Kidney epithelial cell (primary cell): ENCODE data around the gene TMEM178B. TPM values are rescaled to one million over a fixed set of nuclear protein-coding genes. Genes with fewer than 3 reads are reported as not detected.

Source experiments
- DNase-seq: peaks from one replicate; pipeline ENCODE4 v3.0.0-alpha.2; 2010; ENCODE audit warnings: low read depth
- H3K27me3 ChIP-seq: 2 replicates; pipeline ENCODE4 v1.6.0; 2011; ENCODE audit warnings: low read length; ENCODE audit not compliant: control insufficient read depth, insufficient read depth
- H3K36me3 ChIP-seq: 2 replicates; pipeline ENCODE4 v1.5.1; 2011; ENCODE audit warnings: low read length; ENCODE audit not compliant: control insufficient read depth, insufficient read depth
- H3K4me3 ChIP-seq: 2 replicates; pipeline ENCODE4 v1.5.1; 2011; ENCODE audit warnings: low read depth, mild to moderate bottlenecking, control low read depth, low read length
- CTCF ChIP-seq: IDR thresholded peaks from 2 replicates; pipeline ENCODE4 v1.5.1; 2011; ENCODE audit warnings: mild to moderate bottlenecking, moderate library complexity, low read length, control low read depth, inconsistent platforms; ENCODE audit not compliant: insufficient read depth, poor library complexity, severe bottlenecking
- total RNA-seq: library from RNA; depleted of rRNA; stranded (reverse); fragments of >200 nt; gene quantifications from 2 replicates; pipeline ENCODE4 v1.2.3, GENCODE V29; 2015

TMEM178B gene
- total RNA-seq, 1 donor from 2014 or later = 9.7 TPM

DNA sequence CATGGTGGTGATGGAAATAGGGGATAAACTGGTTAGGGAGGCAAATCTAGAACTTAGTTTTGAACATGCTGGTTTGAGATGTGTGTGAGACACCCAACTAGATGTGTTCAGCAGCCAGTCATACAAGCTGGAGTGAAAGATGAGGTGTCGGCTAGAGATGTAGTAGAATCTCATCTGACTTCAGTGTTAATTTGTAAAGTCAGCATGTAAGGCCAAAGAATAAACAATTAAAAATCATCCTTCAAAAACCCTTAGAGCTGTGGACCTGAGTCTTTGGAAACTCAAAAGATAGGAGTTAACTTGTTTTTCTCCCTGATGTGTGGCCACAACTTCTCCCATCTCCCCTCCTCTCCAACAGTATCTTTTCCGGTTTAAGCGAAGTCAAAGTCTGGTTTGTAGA is 454.5 kb downstream of the TMEM178B start:
- Histone ChIP-seq H3K27me3 (no peaks in the 10 kb centered on the region), H3K4me3 (no peak overlapping the region), H3K36me3 (no peaks in the 10 kb centered on the region)
- TF ChIP-seq CTCF = no peak
- DNase-seq = no peak

Other genes with a start within 250 kb of the TMEM178B start
- gene BRAF, start 149.1 kb upstream of the TMEM178B start, total RNA-seq = 13.3 and 16.4 TPM in 2 replicates
- 32.2 and 36.6 TPM in 2 replicates for gene MRPS33, start 59.1 kb upstream of the TMEM178B start, total RNA-seq